ENCODE data around the gene ACTR1A.

ACTR1A gene

DNA sequence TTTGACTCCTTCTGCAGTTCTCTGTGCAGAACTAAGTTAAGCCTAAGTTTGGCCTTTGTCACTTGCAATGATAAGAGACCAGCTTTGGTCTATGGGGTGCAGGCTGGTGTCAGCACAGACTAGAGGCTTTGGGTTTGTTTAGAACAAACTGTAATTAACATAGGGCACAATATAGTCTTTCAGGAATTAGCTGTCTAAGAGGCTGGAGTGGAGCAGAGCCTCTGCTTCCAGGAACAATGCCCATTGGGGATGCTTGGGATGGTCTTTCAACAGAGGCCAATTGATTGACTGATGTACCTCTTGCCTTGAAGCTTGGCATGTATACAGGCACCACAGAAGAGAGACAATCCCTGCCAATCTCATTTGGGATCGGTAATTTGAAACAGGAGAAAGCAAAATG, 6.0 kb upstream of the ACTR1A start:
- Histone ChIP-seq H3K9me3 (ENCODE audit: control insufficient read depth, low read length) (no peaks in the 10 kb centered on the region), H3K4me1 (ENCODE audit: control insufficient read depth, insufficient read depth, low read depth, low read length) (peaks cover 17% of the 10 kb centered on the region), H3K18ac (ENCODE audit: low read depth in 1 of 2, low read length in 2 of 2) (no peak overlapping the region), H3K4me3 (ENCODE audit: insufficient read depth in 1 of 2, low read depth in 1 of 2, low read length in 2 of 2) (no peak overlapping the region), H2BK5ac (ENCODE audit: low read depth, low read length, poor library complexity, severe bottlenecking) (no peak overlapping the region), H3K36me3 (ENCODE audit: control insufficient read depth in 1 of 2, insufficient read depth in 2 of 2, low read depth in 1 of 2, low read length in 2 of 2) (peaks cover 15 to 51% of the 10 kb centered on the region in 2 experiments), H4K8ac (ENCODE audit: low read length) (no peak overlapping the region), H3K27me3 (ENCODE audit: control insufficient read depth in 1 of 2, insufficient read depth in 1 of 2, low read length in 2 of 2) (no peaks in the 10 kb centered on the region), H4K91ac (ENCODE audit: low read length) (no peak overlapping the region), H3K4ac (ENCODE audit: low read depth in 1 of 2, low read length in 2 of 2) (no peak overlapping the region), H2BK15ac (ENCODE audit: low read depth, poor library complexity, severe bottlenecking) (no peak overlapping the region), H3K4me2 (ENCODE audit: low read length, poor library complexity, severe bottlenecking) (no peak overlapping the region), H2BK120ac (ENCODE audit: low read depth, low read length) (no peak overlapping the region), H3K14ac (ENCODE audit: low read length in 2 of 2) (no peak overlapping the region), H2AFZ (ENCODE audit: low read depth, low read length) (no peak overlapping the region), H3K27ac (ENCODE audit: low read length, poor library complexity, severe bottlenecking) (no peak overlapping the region), H3K23ac (ENCODE audit: low read length in 2 of 2) (peak overlapping the region in 1 of 2 experiments; percentile 40), H3K79me1 (replicated peaks; ENCODE audit: low read length, poor library complexity, severe bottlenecking) (peaks cover 33% of the 10 kb centered on the region), H2AK5ac (ENCODE audit: low read length, severe bottlenecking) (no peak overlapping the region), H2BK12ac (ENCODE audit: low read length in 2 of 2) (no peak overlapping the region), H3K9ac (ENCODE audit: low read length) (peak overlapping the region; percentile 7)
- 93% methylated on average over 1 of the region's 1 CpG for WGBS
- no peak for DNase-seq

DNA sequence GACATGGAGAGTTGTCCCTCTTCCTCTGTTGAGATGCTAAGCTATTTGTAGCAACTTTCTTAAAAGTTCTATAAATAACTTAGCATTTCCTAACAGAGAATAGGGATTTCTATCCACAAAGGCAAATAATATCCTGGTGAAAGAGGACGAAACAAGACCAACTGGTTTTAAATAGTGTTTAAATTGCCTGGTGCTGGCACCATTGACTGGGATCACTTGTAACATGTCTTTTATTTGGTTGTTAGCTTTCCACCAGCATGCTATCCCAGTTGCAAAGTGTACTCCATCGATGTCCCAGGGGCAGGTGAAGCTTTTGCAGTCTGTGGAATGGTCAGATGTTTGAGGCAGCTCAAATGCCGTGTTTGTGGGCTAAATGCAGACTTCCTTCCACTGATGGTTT, 5.0 kb upstream of the ACTR1A start:
- no peak overlapping the region for H3K27ac ChIP-seq (ENCODE audit: low read length, poor library complexity, severe bottlenecking)
- DNase-seq = no peak
- H3K4me3 ChIP-seq (ENCODE audit: insufficient read depth in 1 of 2, low read depth in 1 of 2, low read length in 2 of 2) = no peak overlapping the region
- peaks cover 15 to 41% of the 10 kb centered on the region in 2 experiments for H3K36me3 ChIP-seq (ENCODE audit: control insufficient read depth in 1 of 2, insufficient read depth in 2 of 2, low read depth in 1 of 2, low read length in 2 of 2)
- no peak overlapping the region for H4K8ac ChIP-seq (ENCODE audit: low read length)
- H3K4me2 ChIP-seq (ENCODE audit: low read length, poor library complexity, severe bottlenecking) = no peak overlapping the region
- no peak overlapping the region for H2BK5ac ChIP-seq (ENCODE audit: low read depth, low read length, poor library complexity, severe bottlenecking)
- no peak overlapping the region for H3K9ac ChIP-seq (ENCODE audit: low read length)
- no peak overlapping the region for H3K23ac ChIP-seq (ENCODE audit: low read length in 2 of 2)
- no peak overlapping the region for H2AK5ac ChIP-seq (ENCODE audit: low read length, severe bottlenecking)
- no peak overlapping the region for H2AFZ ChIP-seq (ENCODE audit: low read depth, low read length)
- H2BK12ac ChIP-seq (ENCODE audit: low read length in 2 of 2) = no peak overlapping the region
- peaks cover 15% of the 10 kb centered on the region for H3K4me1 ChIP-seq (ENCODE audit: control insufficient read depth, insufficient read depth, low read depth, low read length)
- H4K91ac ChIP-seq (ENCODE audit: low read length) = no peak overlapping the region
- no peaks in the 10 kb centered on the region for H3K9me3 ChIP-seq (ENCODE audit: control insufficient read depth, low read length)
- no peak overlapping the region for H2BK120ac ChIP-seq (ENCODE audit: low read depth, low read length)
- no peak overlapping the region for H3K14ac ChIP-seq (ENCODE audit: low read length in 2 of 2)
- H3K4ac ChIP-seq (ENCODE audit: low read depth in 1 of 2, low read length in 2 of 2) = no peak overlapping the region
- H2BK15ac ChIP-seq (ENCODE audit: low read depth, poor library complexity, severe bottlenecking) = no peak overlapping the region
- no peak overlapping the region for H3K18ac ChIP-seq (ENCODE audit: low read depth in 1 of 2, low read length in 2 of 2)
- H3K79me1 ChIP-seq (replicated peaks; ENCODE audit: low read length, poor library complexity, severe bottlenecking) = peaks cover 28% of the 10 kb centered on the region
- WGBS = 85% methylated on average over 3 of the region's 3 CpGs
- H3K27me3 ChIP-seq (ENCODE audit: control insufficient read depth in 1 of 2, insufficient read depth in 1 of 2, low read length in 2 of 2) = no peaks in the 10 kb centered on the region

DNA sequence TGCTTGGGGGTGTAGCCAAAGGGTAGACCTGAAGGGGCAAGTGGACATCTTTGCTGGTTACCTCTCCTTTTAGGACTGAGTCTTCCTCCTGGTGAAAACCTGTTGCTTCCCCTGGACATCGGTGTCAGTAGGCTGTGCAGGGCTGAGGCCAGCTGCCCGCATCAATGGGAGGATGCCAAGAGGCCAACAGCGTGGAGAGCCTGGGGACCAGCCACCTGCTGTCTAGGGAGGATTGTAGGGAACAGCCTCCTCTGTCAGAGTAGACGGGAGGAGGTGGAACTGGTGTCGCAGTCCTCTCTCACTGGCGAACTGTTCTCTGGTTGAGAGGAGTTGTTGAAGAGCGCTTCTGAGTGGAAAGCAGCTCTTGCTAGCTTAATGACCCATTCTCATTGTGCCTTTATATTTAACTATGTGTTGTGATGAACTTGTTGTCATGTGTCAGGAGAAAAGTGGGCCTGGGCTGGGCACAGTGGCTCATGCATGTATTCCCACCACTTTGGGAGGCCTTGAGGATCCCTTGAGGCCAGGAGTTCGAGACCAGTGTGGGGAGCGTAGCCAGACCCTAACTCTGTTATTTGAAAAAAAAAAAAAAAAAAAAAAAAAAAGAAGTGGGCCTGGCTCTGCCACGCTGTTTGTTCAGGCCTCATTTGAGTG, 3.1 kb upstream of the ACTR1A start:
- Histone ChIP-seq H3K18ac (ENCODE audit: low read depth in 1 of 2, low read length in 2 of 2) (no peak overlapping the region), H3K14ac (ENCODE audit: low read length in 2 of 2) (no peak overlapping the region), H3K9ac (ENCODE audit: low read length) (peak overlapping the region; percentile 91), H2BK12ac (ENCODE audit: low read length in 2 of 2) (no peak overlapping the region), H3K4ac (ENCODE audit: low read depth in 1 of 2, low read length in 2 of 2) (no peak overlapping the region), H2BK120ac (ENCODE audit: low read depth, low read length) (no peak overlapping the region), H3K27ac (ENCODE audit: low read length, poor library complexity, severe bottlenecking) (no peak overlapping the region), H4K8ac (ENCODE audit: low read length) (no peak overlapping the region), H2BK5ac (ENCODE audit: low read depth, low read length, poor library complexity, severe bottlenecking) (no peak overlapping the region), H3K4me1 (ENCODE audit: control insufficient read depth, insufficient read depth, low read depth, low read length) (peaks cover 13% of the 10 kb centered on the region), H2AFZ (ENCODE audit: low read depth, low read length) (no peak overlapping the region), H3K27me3 (ENCODE audit: control insufficient read depth in 1 of 2, insufficient read depth in 1 of 2, low read length in 2 of 2) (no peaks in the 10 kb centered on the region), H2AK5ac (ENCODE audit: low read length, severe bottlenecking) (no peak overlapping the region), H3K79me1 (replicated peaks; ENCODE audit: low read length, poor library complexity, severe bottlenecking) (peaks cover 26% of the 10 kb centered on the region), H2BK15ac (ENCODE audit: low read depth, poor library complexity, severe bottlenecking) (no peak overlapping the region), H3K4me3 (ENCODE audit: insufficient read depth in 1 of 2, low read depth in 1 of 2, low read length in 2 of 2) (peak overlapping the region in 1 of 2 experiments; percentile 96), H3K23ac (ENCODE audit: low read length in 2 of 2) (peak overlapping the region in 1 of 2 experiments; percentile 60), H3K4me2 (ENCODE audit: low read length, poor library complexity, severe bottlenecking) (peak overlapping the region; percentile 95), H3K9me3 (ENCODE audit: control insufficient read depth, low read length) (no peaks in the 10 kb centered on the region), H3K36me3 (ENCODE audit: control insufficient read depth in 1 of 2, insufficient read depth in 2 of 2, low read depth in 1 of 2, low read length in 2 of 2) (peaks cover 10 to 26% of the 10 kb centered on the region in 2 experiments), H4K91ac (ENCODE audit: low read length) (no peak overlapping the region)
- 95% methylated on average over 9 of the region's 10 CpGs for WGBS
- no peak for DNase-seq

DNA sequence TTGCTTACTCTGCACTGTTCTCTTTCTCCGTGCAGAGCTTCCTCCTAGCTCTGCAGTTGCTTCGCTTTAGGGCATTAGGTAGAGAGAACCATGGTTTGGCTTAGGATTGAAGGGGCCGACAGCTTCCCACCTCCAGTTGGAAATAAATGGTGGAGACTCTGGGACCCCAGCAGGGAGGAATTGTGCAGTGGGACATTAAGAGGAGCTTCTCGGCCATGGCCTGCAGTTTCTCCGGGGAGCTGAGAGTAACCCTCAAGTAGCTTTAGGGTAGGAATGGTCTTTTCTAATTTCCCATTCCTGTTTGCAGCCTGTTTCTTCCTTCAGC, 2.4 kb upstream of the ACTR1A start:
- no peak overlapping the region for H2BK15ac ChIP-seq (ENCODE audit: low read depth, poor library complexity, severe bottlenecking)

More for the DNA sequence above, 2.4 kb upstream of the ACTR1A start:
- H3K14ac ChIP-seq (ENCODE audit: low read length in 2 of 2) = no peak overlapping the region
- H3K18ac ChIP-seq (ENCODE audit: low read depth in 1 of 2, low read length in 2 of 2) = no peak overlapping the region
- H4K91ac ChIP-seq (ENCODE audit: low read length) = no peak overlapping the region
- no peak overlapping the region for H2AFZ ChIP-seq (ENCODE audit: low read depth, low read length)
- H3K4me1 ChIP-seq (ENCODE audit: control insufficient read depth, insufficient read depth, low read depth, low read length) = peaks cover 14% of the 10 kb centered on the region
- no peak overlapping the region for H2BK5ac ChIP-seq (ENCODE audit: low read depth, low read length, poor library complexity, severe bottlenecking)
- WGBS = 16% methylated on average over 5 of the region's 5 CpGs
- H3K4ac ChIP-seq (ENCODE audit: low read depth in 1 of 2, low read length in 2 of 2) = no peak overlapping the region
- H4K8ac ChIP-seq (ENCODE audit: low read length) = no peak overlapping the region
- peak overlapping the region; percentile 96 to 98 for H3K4me3 ChIP-seq (ENCODE audit: insufficient read depth in 1 of 2, low read depth in 1 of 2, low read length in 2 of 2)
- peaks cover 10 to 24% of the 10 kb centered on the region in 2 experiments for H3K36me3 ChIP-seq (ENCODE audit: control insufficient read depth in 1 of 2, insufficient read depth in 2 of 2, low read depth in 1 of 2, low read length in 2 of 2)
- DNase-seq = no peak
- H3K4me2 ChIP-seq (ENCODE audit: low read length, poor library complexity, severe bottlenecking) = peak overlapping the region; percentile 95
- no peaks in the 10 kb centered on the region for H3K9me3 ChIP-seq (ENCODE audit: control insufficient read depth, low read length)
- peaks cover 26% of the 10 kb centered on the region for H3K79me1 ChIP-seq (replicated peaks; ENCODE audit: low read length, poor library complexity, severe bottlenecking)
- H3K27me3 ChIP-seq (ENCODE audit: control insufficient read depth in 1 of 2, insufficient read depth in 1 of 2, low read length in 2 of 2) = no peaks in the 10 kb centered on the region
- no peak overlapping the region for H3K23ac ChIP-seq (ENCODE audit: low read length in 2 of 2)
- H2AK5ac ChIP-seq (ENCODE audit: low read length, severe bottlenecking) = no peak overlapping the region
- peak overlapping the region; percentile 15 for H3K27ac ChIP-seq (ENCODE audit: low read length, poor library complexity, severe bottlenecking)
- peak overlapping the region; percentile 91 for H3K9ac ChIP-seq (ENCODE audit: low read length)
- no peak overlapping the region for H2BK120ac ChIP-seq (ENCODE audit: low read depth, low read length)
- no peak overlapping the region for H2BK12ac ChIP-seq (ENCODE audit: low read length in 2 of 2)
